Uterus (tissue), 2 donors: ENCODE results near the gene ESRRA.

Experiments
- CTCF ChIP-seq, 4 experiments: fragments of 200-600 bp in 2 of 4; fragments of 450-650 bp in 2 of 4; sonication (generic) in 2 of 4; IDR thresholded peaks; one replicate each; pipeline ENCODE4 v1.5.1; 2016 to 2019; ENCODE audit warnings: antibody characterized with exemption in 4 of 4, mild to moderate bottlenecking in 2 of 4, moderate library complexity in 1 of 4
- POLR2A ChIP-seq, 2 donors: fragments of 450-650 bp; IDR thresholded peaks; one replicate each; pipeline ENCODE4 v1.6.1; 2016; ENCODE audit warnings: antibody characterized with exemption in 2 of 2, mild to moderate bottlenecking in 1 of 2, moderate library complexity in 1 of 2

GRCh38 chr11:64290352-64291261, 14.7 kb upstream of the ESRRA start:
- TF ChIP-seq CTCF (IDR thresholded peaks at IDR 0.05) (no peak), POLR2A (IDR thresholded peaks at IDR 0.05) (no peak)
